ENCODE results near the gene CGNL1.

CGNL1 gene

DNA sequence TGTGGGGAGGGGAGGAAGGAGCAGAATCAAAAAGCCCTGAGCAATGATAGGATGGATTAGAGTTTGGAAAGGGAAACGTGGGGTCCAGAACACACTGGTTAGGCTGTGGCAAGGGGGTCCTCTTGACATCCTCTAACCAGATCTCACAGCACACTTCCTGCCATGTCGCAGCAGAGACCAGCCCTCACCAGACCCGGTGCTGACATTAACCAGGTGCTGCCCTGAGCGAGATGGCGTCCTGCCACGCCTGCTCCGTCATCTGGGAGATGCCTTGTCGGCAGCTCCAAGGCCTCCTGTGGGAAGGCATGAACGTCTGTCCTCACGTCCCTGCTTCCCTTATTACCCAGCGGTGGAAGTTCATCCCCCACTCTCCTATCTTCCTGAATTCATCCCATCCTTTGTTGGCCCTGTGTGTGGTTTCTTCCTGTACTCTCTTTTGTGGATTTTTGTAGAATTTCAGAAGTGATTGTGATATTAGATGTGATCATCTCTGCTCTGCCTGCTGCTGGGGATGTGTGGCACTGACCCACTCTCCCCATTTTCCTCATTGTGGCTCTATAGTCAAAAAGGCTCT lies 186.0 kb downstream of the CGNL1 start:
- no peak overlapping the region for H3K27ac ChIP-seq
- H3K4me3 ChIP-seq (ENCODE audit: low read depth, low read length) = no peak overlapping the region
- in situ Hi-C loops (cut with HindIII; ENCODE audit: low pct_ligation_motif_present, low sequenced_read_pairs) = no loop called here
- no peaks in the 10 kb centered on the region for H3K27me3 ChIP-seq (replicated peaks)
- DNase-seq = no peak
- no peaks in the 10 kb centered on the region for H3K36me3 ChIP-seq (replicated peaks)
- no peak for TF ChIP-seq CTCF (IDR thresholded peaks at IDR 0.05; ENCODE audit: low read depth, low read length, missing control alignments)

DNA sequence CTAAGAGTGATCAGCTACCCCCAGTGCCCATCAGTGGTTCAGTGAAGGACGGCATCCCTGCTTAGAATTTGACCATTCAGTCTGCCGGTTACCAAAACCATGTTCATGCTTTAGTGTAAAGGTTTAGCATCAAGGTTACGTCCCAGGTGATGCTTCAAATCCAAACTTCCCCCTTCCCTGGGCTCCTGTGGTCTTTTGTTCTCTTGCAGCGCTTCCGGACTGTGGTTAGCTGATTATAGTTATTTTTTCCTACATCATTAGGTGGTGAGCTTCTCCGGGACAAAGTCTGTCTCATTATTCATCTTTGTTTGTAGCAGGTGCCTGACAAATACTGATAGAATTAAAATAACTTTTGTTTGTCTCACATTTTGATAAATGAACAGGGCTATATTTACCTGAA lies 187.1 kb downstream of the CGNL1 start:
- Histone ChIP-seq H3K27ac (no peak overlapping the region), H3K36me3 (replicated peaks) (no peaks in the 10 kb centered on the region), H3K27me3 (replicated peaks) (no peaks in the 10 kb centered on the region), H3K4me3 (ENCODE audit: low read depth, low read length) (no peak overlapping the region)
- DNase-seq = no peak
- in situ Hi-C loops (cut with HindIII; ENCODE audit: low pct_ligation_motif_present, low sequenced_read_pairs) = no loop called here
- TF ChIP-seq CTCF (IDR thresholded peaks at IDR 0.05; ENCODE audit: low read depth, low read length, missing control alignments) = no peak

DNA sequence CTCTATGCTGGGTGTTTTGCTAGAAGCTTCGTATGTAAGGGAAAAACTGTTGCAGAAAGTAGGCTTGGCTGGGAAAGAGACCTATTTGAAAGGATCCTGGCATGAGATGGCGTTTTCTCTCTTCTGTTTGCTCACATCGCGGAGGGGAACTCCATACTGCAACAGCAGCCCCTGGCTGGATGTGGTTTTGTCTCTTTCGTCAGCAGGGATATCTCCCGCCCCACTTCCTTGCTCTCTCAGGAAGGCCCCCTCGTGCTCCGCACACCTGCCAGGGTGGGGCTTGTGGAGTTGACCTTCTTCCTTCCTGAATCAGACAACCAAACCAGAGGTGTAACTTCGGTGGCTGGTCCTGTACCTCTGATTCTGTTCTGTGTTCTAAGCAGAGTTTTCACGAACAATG lies 189.0 kb downstream of the CGNL1 start:
- no peak for DNase-seq
- in situ Hi-C loops (cut with HindIII; ENCODE audit: low pct_ligation_motif_present, low sequenced_read_pairs) = no loop called here
- H3K27me3 ChIP-seq (replicated peaks) = no peaks in the 10 kb centered on the region
- H3K4me3 ChIP-seq (ENCODE audit: low read depth, low read length) = no peak overlapping the region
- no peaks in the 10 kb centered on the region for H3K36me3 ChIP-seq (replicated peaks)
- no peak for TF ChIP-seq CTCF (IDR thresholded peaks at IDR 0.05; ENCODE audit: low read depth, low read length, missing control alignments)
- no peak overlapping the region for H3K27ac ChIP-seq

DNA sequence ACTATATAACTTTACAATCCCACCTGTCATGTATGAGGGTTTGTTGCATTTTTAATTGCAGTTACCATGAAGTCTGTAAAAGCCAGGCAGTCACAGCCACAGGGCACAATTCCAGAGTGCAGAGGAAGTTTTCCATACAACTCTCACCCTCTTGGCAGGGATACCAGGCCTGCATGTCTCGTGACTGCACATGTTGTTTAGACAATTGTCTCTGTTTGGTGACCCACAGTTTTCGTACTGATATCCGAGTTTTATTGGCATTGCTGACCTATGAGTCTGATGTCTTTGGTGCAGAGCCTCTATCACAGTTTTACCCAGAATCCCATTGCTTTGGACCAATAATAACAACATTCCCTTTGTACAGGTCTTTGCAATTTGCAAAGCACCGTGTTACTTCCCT lies 190.5 kb downstream of the CGNL1 start:
- Histone ChIP-seq H3K4me3 (ENCODE audit: low read depth, low read length) (no peak overlapping the region), H3K27me3 (replicated peaks) (no peaks in the 10 kb centered on the region), H3K27ac (no peak overlapping the region), H3K36me3 (replicated peaks) (no peaks in the 10 kb centered on the region)
- in situ Hi-C loops (cut with HindIII; ENCODE audit: low pct_ligation_motif_present, low sequenced_read_pairs) = no loop called here
- no peak for TF ChIP-seq CTCF (IDR thresholded peaks at IDR 0.05; ENCODE audit: low read depth, low read length, missing control alignments)
- no peak for DNase-seq

DNA sequence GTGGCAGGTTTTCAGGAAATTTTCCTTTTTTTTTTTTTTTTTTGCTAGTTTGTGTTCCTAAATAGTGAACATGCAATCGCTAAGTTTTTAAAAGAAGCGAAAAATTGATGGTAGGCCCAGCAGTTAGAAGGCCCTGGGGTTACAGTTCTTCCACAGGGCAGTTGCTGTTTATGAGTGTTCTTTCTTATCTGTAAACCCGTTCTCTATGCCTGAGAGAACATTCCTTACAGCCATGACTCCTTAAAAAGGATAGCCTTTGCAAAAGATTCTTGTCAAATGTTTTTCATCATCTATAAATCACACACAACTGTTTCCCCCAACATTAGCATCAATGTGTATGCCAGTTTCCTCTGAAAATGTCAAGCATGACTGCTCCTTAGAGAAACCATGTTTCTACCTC lies 191.6 kb downstream of the CGNL1 start:
- TF ChIP-seq CTCF (IDR thresholded peaks at IDR 0.05; ENCODE audit: low read depth, low read length, missing control alignments) = no peak
- in situ Hi-C loops (cut with HindIII; ENCODE audit: low pct_ligation_motif_present, low sequenced_read_pairs) = no loop called here
- no peak for DNase-seq
- no peaks in the 10 kb centered on the region for H3K36me3 ChIP-seq (replicated peaks)
- no peaks in the 10 kb centered on the region for H3K27me3 ChIP-seq (replicated peaks)
- no peak overlapping the region for H3K27ac ChIP-seq
- H3K4me3 ChIP-seq (ENCODE audit: low read depth, low read length) = no peak overlapping the region

GRCh38 chr15:57568299-57568698 lies 192.0 kb downstream of the CGNL1 start:
- Histone ChIP-seq H3K4me3 (ENCODE audit: low read depth, low read length) (no peak overlapping the region), H3K27ac (no peak overlapping the region), H3K27me3 (replicated peaks) (no peaks in the 10 kb centered on the region), H3K36me3 (replicated peaks) (no peaks in the 10 kb centered on the region)
- no peak for TF ChIP-seq CTCF (IDR thresholded peaks at IDR 0.05; ENCODE audit: low read depth, low read length, missing control alignments)
- DNase-seq = no peak
- in situ Hi-C loops (cut with HindIII; ENCODE audit: low pct_ligation_motif_present, low sequenced_read_pairs) = no loop called here

Measured in brain microvascular endothelial cell (primary cell).